Stomach (tissue), 9 donors: Measurements from ENCODE around the gene METRN. TPM values are rescaled to one million over a fixed set of nuclear protein-coding genes. Genes with fewer than 3 reads are reported as not detected.

ENCODE experiments used
- DNase-seq, 2 donors: peaks; one replicate each; pipeline versions ENCODE4 v3.0.0 to v3.0.0-alpha.2; 2013 to 2019
- H3K27ac ChIP-seq, 5 donors: fragments of 200-600 bp in 4 of 5; sonication (generic) in 4 of 5; one replicate each; pipeline ENCODE4 v1.5.1; 2013 to 2019; ENCODE audit warnings: mild to moderate bottlenecking in 1 of 5, moderate library complexity in 1 of 5
- H3K27me3 ChIP-seq, 3 donors: fragments of 200-600 bp; sonication (generic); one replicate each; pipeline ENCODE4 v1.5.1; 2017 to 2019; ENCODE audit warnings: mixed run types in 1 of 3
- H3K36me3 ChIP-seq, 4 donors: fragments of 200-600 bp; sonication (generic); 1 replicate in 3 of 4; 2 replicates in 1 of 4; pipeline ENCODE4 v1.5.1; 2016 to 2019
- H3K4me1 ChIP-seq, 4 donors: fragments of 200-600 bp; sonication (generic); one replicate each; pipeline ENCODE4 v1.5.1; 2016 to 2019
- H3K4me3 ChIP-seq, 4 donors: fragments of 200-600 bp; sonication (generic) in 3 of 4; one replicate each; pipeline ENCODE4 v1.5.1; 2016 to 2019; ENCODE audit warnings: mild to moderate bottlenecking in 1 of 4
- H3K9me3 ChIP-seq, 4 donors: fragments of 200-600 bp; sonication (generic); one replicate each; pipeline ENCODE4 v1.5.1; 2016 to 2019
- EP300 ChIP-seq: sonication (generic); formaldehyde crosslinking; IDR thresholded peaks from one replicate; pipeline ENCODE4 v1.6.1; 2017; ENCODE audit warnings: antibody characterized with exemption
- POLR2A ChIP-seq, 4 donors: fragments of 450-650 bp; IDR thresholded peaks; one replicate each; pipeline ENCODE4 v1.6.1; 2016; ENCODE audit warnings: antibody characterized with exemption in 4 of 4, control low read depth in 2 of 4, mild to moderate bottlenecking in 1 of 4, moderate library complexity in 1 of 4
- POLR2AphosphoS5 ChIP-seq, 3 donors: sonication (generic); formaldehyde crosslinking; IDR thresholded peaks; one replicate each; pipeline ENCODE4 v1.6.1; 2016; ENCODE audit warnings: antibody characterized with exemption in 3 of 3
- WGBS, 5 donors: extraction: QIAGEN DNeasy Blood & Tissue Kit in 3 of 5; methylation state at CpG; one replicate each; pipeline versions ENCODE4 v1.1.5 to v1.1.7; 2013 to 2018; 5-methylcytosine and 5-hydroxymethylcytosine counted together
- intact Hi-C: fragments of 100-400 bp; cut with DNase I; formaldehyde crosslinking; loops from one replicate; pipeline ENCODE4 v1.15.1; 2023; ENCODE audit warnings: low total_unique reads
- polyA plus RNA-seq, 3 donors: library from polyadenylated mRNA; stranded (reverse); fragments of 200-250 nt; gene quantifications; one replicate each; pipeline ENCODE4 v1.2.3, GENCODE V29; 2013
- total RNA-seq, 5 donors: library from RNA; depleted of rRNA; stranded (reverse); fragments of >200 nt; gene quantifications; one replicate each; pipeline versions ENCODE4 v1.1.0 to v1.2.3, GENCODE V29; 2014 to 2016
- TF ChIP-seq, protein P1 (sequence below), 7 experiments: fragments of 450-650 bp in 4 of 7; fragments of 200-600 bp in 3 of 7; sonication (generic) in 3 of 7; IDR thresholded peaks; one replicate each; pipeline ENCODE4 v1.5.1; 2016 to 2019; ENCODE audit warnings: antibody characterized with exemption in 7 of 7, control low read depth in 2 of 7, mild to moderate bottlenecking in 1 of 7
- donor health status: healthy with polysubstance abuse.
- donor health status: Bipolar disorder and iron deficiency.
- donor health status: healthy.

METRN gene
- total and polyA plus RNA-seq, 8 donors: 7.1 to 79.7 (median 34.4) TPM

DNA sequence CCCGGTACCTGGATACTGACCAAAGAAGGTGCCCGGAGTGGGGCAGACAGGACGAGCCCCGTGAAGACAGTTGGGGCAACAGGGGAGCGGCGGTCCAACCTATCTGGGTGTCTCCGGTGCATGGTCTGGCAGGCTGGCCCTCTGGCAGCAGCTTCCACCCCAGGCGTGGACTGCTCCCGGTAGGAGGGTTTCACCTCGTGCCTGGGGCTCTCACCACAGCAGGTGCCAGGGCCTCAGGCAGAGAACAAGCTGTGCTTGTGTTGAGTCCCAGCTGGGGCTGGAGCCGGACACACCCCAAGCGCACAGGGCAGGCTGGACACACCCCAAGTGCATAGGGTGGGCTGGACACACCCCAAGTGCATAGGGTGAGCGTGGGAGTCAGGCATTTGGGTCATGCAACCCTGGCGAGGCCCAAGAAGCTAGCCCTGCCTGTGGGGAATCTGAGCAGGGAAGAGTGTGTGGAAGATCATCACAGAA is 7.8 kb upstream of the METRN start:
- TF ChIP-seq POLR2AphosphoS5 (IDR thresholded peaks at IDR 0.05) (no peak), POLR2A (IDR thresholded peaks at IDR 0.05) (no peak), EP300 (no peak)
- TF ChIP-seq, protein P1, sequence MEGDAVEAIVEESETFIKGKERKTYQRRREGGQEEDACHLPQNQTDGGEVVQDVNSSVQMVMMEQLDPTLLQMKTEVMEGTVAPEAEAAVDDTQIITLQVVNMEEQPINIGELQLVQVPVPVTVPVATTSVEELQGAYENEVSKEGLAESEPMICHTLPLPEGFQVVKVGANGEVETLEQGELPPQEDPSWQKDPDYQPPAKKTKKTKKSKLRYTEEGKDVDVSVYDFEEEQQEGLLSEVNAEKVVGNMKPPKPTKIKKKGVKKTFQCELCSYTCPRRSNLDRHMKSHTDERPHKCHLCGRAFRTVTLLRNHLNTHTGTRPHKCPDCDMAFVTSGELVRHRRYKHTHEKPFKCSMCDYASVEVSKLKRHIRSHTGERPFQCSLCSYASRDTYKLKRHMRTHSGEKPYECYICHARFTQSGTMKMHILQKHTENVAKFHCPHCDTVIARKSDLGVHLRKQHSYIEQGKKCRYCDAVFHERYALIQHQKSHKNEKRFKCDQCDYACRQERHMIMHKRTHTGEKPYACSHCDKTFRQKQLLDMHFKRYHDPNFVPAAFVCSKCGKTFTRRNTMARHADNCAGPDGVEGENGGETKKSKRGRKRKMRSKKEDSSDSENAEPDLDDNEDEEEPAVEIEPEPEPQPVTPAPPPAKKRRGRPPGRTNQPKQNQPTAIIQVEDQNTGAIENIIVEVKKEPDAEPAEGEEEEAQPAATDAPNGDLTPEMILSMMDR (IDR thresholded peaks at IDR 0.05): no peak
- peak overlapping the region in 1 of 5 donors; percentile 5 for H3K27ac ChIP-seq
- 17 to 28% (median 24%) methylated on average over 8 to 14 of the region's 14 CpGs for WGBS, 5 donors
- intact Hi-C loops: no loop called here
- no peak overlapping the region for H3K4me3 ChIP-seq
- H3K9me3 ChIP-seq: no peaks in the 10 kb centered on the region
- no peak for DNase-seq
- peaks cover 65 to 100% (median 92%) of the 10 kb centered on the region in 3 donors for H3K27me3 ChIP-seq
- peaks cover 7 to 37% (median 26%) of the 10 kb centered on the region in 4 donors for H3K4me1 ChIP-seq
- H3K36me3 ChIP-seq: no peaks in the 10 kb centered on the region

DNA sequence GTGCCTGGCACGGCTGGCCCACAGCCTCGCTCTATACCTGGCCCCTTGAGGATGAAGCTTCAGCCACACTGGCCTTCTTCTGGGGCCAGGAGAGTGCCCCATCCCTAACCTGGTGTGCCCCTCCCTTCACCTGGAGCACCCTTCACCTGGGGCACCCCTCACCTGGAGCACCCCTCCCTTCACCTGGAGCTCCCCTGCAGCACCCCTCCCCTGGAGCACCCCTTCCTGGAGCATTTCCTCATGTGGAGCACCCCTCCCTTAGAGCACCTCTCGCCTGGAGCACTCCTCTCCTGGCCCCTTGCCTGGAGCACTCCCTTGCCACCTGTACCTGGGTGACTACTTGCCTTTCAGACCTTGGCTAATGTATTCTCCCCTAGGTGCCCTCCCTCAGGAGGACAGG is 6.9 kb upstream of the METRN start:
- 44 to 65% (median 58%) methylated on average over 3 of the region's 3 CpGs for WGBS, 5 donors
- H3K27me3 ChIP-seq: peaks cover 59 to 99% (median 83%) of the 10 kb centered on the region in 3 donors
- intact Hi-C loops: no loop called here

DNA sequence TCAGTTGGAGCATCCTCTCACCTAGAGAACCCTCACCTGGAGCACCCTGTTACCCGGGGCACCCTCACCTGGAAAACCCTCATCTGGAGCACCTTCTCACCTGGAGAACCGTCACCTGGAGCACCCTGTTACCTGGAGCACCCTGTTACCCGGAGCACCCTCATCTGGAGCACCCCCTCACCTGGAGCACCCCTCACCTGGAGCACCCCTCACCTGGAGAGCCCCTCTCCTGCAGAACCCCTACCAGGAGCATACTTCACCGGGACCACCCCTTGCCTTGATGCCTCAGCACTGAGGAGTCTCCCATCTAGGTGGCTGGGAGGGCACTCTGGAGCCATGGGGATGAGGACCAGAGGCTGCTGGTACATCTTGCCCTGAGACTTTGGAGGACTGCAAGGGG is 6.0 kb upstream of the METRN start:
- intact Hi-C loops: no loop called here
- peaks cover 50 to 94% (median 73%) of the 10 kb centered on the region in 3 donors for H3K27me3 ChIP-seq
- TF ChIP-seq EP300: no peak
- no peak for TF ChIP-seq POLR2A (IDR thresholded peaks at IDR 0.05)
- TF ChIP-seq, protein P1 (IDR thresholded peaks at IDR 0.05): no peak
- no peak for TF ChIP-seq POLR2AphosphoS5 (IDR thresholded peaks at IDR 0.05)

More for the DNA sequence above, 6.9 kb upstream of the METRN start:
- no peak for DNase-seq
- no peak for TF ChIP-seq EP300
- Histone ChIP-seq H3K27ac (no peak overlapping the region), H3K4me1 (peaks cover 7 to 39% (median 26%) of the 10 kb centered on the region in 4 donors), H3K9me3 (no peaks in the 10 kb centered on the region), H3K4me3 (no peak overlapping the region), H3K36me3 (no peaks in the 10 kb centered on the region)

DNA sequence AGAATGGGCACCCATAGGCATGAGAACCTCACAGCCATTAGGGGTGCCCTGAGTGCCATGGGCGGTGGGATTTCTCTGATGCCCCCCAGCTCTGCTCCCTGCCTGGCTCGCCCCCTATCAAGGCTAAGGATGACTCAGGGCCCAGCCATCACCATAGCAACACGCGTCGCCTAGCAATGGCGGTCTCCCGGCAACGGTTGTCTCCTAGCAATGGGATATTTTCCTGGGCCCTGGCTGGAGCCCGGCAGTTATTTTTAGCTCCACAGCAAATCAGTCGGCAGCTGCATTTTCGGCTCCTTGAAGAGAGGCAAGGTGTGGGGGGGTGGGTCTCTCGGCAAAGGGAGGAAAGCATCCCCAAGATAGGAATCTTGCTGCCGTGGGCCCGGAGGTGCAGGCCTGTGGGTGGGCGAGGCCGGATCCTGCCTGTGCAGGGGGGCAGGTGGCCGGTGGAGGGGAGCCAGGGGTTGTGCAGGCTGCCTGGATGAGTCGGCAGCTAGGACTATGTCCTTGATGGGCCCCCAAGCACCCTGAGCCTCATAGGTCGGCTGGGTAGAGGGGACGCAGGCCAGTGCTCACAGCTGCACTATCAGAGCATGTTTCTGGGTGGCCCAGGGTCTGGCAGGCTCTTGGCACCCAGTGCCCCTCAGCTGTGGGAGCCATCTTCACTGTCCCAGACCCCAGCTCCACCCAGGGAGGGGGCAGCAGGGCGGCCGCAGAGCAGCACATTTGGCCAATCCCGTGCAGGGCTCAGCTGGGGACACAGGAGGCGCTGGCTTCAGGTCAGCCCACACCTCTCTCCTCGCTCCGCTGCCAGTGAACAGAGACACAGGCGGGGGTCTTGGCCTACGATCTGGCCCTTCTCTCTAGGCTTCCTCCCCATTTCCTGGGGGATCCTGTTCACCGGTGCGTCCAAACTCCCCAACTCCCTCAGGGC is 5.1 kb upstream of the METRN start:
- H3K36me3 ChIP-seq: no peaks in the 10 kb centered on the region
- H3K9me3 ChIP-seq: no peaks in the 10 kb centered on the region
- H3K27ac ChIP-seq: no peak overlapping the region
- H3K4me3 ChIP-seq: no peak overlapping the region
- DNase-seq: peak in 1 of 2 donors; percentile 90
- H3K27me3 ChIP-seq: peaks cover 45 to 94% (median 70%) of the 10 kb centered on the region in 3 donors
- intact Hi-C loops: loop anchor here (5.0 kb wide), 2 partner anchors 72 to 342 kb away; no protein-coding TSS in a partner anchor
- WGBS, 5 donors: 15 to 22% (median 20%) methylated on average over 14 to 30 of the region's 30 CpGs
- TF ChIP-seq EP300: no peak
- TF ChIP-seq, protein P1 (IDR thresholded peaks at IDR 0.05): no peak
- no peak for TF ChIP-seq POLR2AphosphoS5 (IDR thresholded peaks at IDR 0.05)
- TF ChIP-seq POLR2A (IDR thresholded peaks at IDR 0.05): no peak
- H3K4me1 ChIP-seq: peaks cover 12 to 45% (median 32%) of the 10 kb centered on the region in 4 donors

More for the DNA sequence above, 6.0 kb upstream of the METRN start:
- no peaks in the 10 kb centered on the region for H3K9me3 ChIP-seq
- H3K4me1 ChIP-seq: peaks cover 7 to 39% (median 26%) of the 10 kb centered on the region in 4 donors
- no peak for DNase-seq
- H3K36me3 ChIP-seq: no peaks in the 10 kb centered on the region
- no peak overlapping the region for H3K27ac ChIP-seq
- H3K4me3 ChIP-seq: no peak overlapping the region
- 63 to 90% (median 78%) methylated on average over 2 to 4 of the region's 4 CpGs for WGBS, 5 donors
